22Rv1 (cell line): ENCODE data around the gene PRKCB.

Experiments
- H3K27ac ChIP-seq: fragments of 450-650 bp; 2 replicates; pipeline ENCODE4 v1.5.1; 2017
- ZFX ChIP-seq: fragments of 450-650 bp; IDR thresholded peaks from 2 replicates; pipeline ENCODE4 v1.6.1; 2017; ENCODE audit warnings: antibody characterized with exemption, borderline replicate concordance
- TF ChIP-seq, protein P1 (sequence below): fragments of 450-650 bp; IDR thresholded peaks from 2 replicates; pipeline ENCODE4 v1.5.1; 2017; ENCODE audit warnings: mild to moderate bottlenecking

The PRKCB gene

DNA sequence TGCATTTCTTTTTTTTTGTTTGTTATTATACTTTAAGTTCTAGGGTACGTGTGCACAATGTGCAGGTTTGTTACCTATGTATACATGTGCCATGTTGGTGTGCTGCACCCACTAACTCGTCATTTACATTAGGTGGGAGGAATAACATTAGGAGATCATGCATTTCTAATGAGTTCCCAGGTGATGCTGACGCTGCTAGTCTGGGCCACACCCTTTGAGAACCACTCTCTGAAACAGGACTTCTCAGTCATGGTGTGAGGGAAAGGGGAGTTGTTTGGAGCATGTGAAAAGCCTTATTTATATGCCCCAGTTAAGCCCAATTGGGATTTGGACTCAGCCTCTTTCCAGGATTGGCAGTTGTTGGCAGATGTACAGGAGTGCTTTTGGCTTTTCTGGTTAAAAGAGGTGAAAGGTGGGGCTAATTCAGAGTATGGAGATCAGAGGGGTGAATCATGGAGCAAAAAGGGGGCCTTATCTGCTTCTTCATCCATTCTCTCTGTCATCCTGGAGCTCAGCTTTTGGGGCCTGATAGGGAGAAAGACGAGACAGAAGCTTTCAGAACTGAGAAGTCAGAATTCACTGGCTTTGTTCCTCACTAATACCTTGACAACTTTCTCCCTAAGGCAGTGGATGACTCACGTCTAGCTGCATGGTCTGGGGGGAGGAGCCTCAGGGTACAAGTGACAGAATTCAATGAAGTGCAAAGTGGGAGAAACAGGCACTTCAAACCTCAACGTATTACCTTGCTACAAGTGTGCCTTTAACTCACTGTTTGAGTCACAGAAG is 240.3 kb downstream of the PRKCB start:
- TF ChIP-seq, protein P1, sequence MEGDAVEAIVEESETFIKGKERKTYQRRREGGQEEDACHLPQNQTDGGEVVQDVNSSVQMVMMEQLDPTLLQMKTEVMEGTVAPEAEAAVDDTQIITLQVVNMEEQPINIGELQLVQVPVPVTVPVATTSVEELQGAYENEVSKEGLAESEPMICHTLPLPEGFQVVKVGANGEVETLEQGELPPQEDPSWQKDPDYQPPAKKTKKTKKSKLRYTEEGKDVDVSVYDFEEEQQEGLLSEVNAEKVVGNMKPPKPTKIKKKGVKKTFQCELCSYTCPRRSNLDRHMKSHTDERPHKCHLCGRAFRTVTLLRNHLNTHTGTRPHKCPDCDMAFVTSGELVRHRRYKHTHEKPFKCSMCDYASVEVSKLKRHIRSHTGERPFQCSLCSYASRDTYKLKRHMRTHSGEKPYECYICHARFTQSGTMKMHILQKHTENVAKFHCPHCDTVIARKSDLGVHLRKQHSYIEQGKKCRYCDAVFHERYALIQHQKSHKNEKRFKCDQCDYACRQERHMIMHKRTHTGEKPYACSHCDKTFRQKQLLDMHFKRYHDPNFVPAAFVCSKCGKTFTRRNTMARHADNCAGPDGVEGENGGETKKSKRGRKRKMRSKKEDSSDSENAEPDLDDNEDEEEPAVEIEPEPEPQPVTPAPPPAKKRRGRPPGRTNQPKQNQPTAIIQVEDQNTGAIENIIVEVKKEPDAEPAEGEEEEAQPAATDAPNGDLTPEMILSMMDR, result no peak
- TF ChIP-seq ZFX, result no peak
- H3K27ac ChIP-seq, result no peak overlapping the region

GRCh38 chr16:24077292-24077691 is 241.5 kb downstream of the PRKCB start:
- no peak for TF ChIP-seq ZFX
- TF ChIP-seq, protein P1, result no peak
- H3K27ac ChIP-seq, result no peak overlapping the region

GRCh38 chr16:24077966-24078365 is 242.2 kb downstream of the PRKCB start:
- no peak for TF ChIP-seq ZFX
- TF ChIP-seq, protein P1, result no peak
- no peak overlapping the region for H3K27ac ChIP-seq

- TF ChIP-seq, protein P1, result no peak
- TF ChIP-seq ZFX, result no peak
- no peak overlapping the region for H3K27ac ChIP-seq
Observed at GRCh38 chr16:24085666-24086065, 249.9 kb downstream of the PRKCB start.

GRCh38 chr16:24087891-24088410 is 252.2 kb downstream of the PRKCB start:
- no peak overlapping the region for H3K27ac ChIP-seq
- no peak for TF ChIP-seq ZFX
- TF ChIP-seq, protein P1, result no peak

DNA sequence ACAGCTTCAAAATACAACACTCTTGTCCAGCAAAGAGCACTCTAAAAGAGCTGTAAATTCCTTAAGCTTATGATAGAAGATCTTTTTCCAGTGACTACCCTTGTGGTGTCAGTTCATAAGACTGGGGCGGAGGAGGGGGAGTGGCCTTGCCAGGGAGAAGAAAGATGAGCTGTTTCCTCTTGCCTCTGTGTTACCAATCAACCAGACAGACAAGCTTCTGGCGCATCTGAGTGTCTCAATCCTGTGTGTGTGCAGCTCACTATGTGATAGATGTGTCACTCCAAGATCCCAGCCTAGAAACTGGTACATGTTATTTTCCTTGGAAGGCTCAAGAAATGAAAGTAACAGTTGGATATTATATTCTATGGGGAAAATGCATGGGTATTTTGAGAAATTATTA is 253.0 kb downstream of the PRKCB start:
- TF ChIP-seq, protein P1, result no peak
- no peak for TF ChIP-seq ZFX
- H3K27ac ChIP-seq, result no peak overlapping the region

- no peak for TF ChIP-seq ZFX
- TF ChIP-seq, protein P1, result no peak
Observed at GRCh38 chr16:24091125-24091524, 255.3 kb downstream of the PRKCB start.

More at GRCh38 chr16:24091125-24091524, 255.3 kb downstream of the PRKCB start:
- no peak overlapping the region for H3K27ac ChIP-seq
